Natural killer cell (primary cell): Measurements from ENCODE around the gene TCF7L2. TPM values are rescaled to one million over a fixed set of nuclear protein-coding genes. Genes with fewer than 3 reads are reported as not detected.

Experiments used
- ATAC-seq, 3 donors: fragments of 150-1000 bp in 2 of 3; fragments of 200-7000 bp in 1 of 3; cut with Tn5 transposase; 1 replicate in 1 of 3; 2 replicates in 2 of 3; pipeline ENCODE4 v1.10.0; 2021; ENCODE audit warnings: mild to moderate bottlenecking in 2 of 3, moderate library complexity in 2 of 3
- DNase-seq, 2 donors: peaks; one replicate each; pipeline versions ENCODE4 v3.0.0 to v3.0.0-alpha.2; 2013 to 2021; ENCODE audit warnings: mixed read lengths in 1 of 2
- H3K27ac ChIP-seq: one replicate; pipeline ENCODE4 v1.5.1; 2013; ENCODE audit warnings: mild to moderate bottlenecking, low read length
- H3K27me3 ChIP-seq: one replicate; pipeline ENCODE4 v1.6.1; 2013; ENCODE audit warnings: low read length; ENCODE audit not compliant: control insufficient read depth, insufficient read depth
- H3K36me3 ChIP-seq: one replicate; pipeline ENCODE4 v1.6.1; 2013; ENCODE audit warnings: low read length; ENCODE audit not compliant: control insufficient read depth, insufficient read depth
- H3K4me1 ChIP-seq: one replicate; pipeline ENCODE4 v1.6.1; 2013; ENCODE audit warnings: low read length; ENCODE audit not compliant: control insufficient read depth, insufficient read depth
- H3K4me3 ChIP-seq: one replicate; pipeline ENCODE4 v1.5.1; 2013; ENCODE audit warnings: low read length
- H3K9me3 ChIP-seq: one replicate; pipeline ENCODE4 v1.6.1; 2013; ENCODE audit warnings: low read length; ENCODE audit not compliant: control insufficient read depth, insufficient read depth
- H3K27ac Mint-ChIP-seq, 2 donors: one replicate each; pipeline ENCODE4 v1.8.0; 2022; ENCODE audit warnings: mild to moderate bottlenecking in 2 of 2, mixed read lengths in 2 of 2, moderate library complexity in 1 of 2
- H3K27me3 Mint-ChIP-seq, 2 donors: one replicate each; pipeline ENCODE4 v1.8.0; 2022; ENCODE audit warnings: low read depth in 2 of 2, mixed read lengths in 2 of 2
- H3K36me3 Mint-ChIP-seq: one replicate; pipeline ENCODE4 v1.8.0; 2022; ENCODE audit warnings: mixed read lengths
- H3K4me1 Mint-ChIP-seq, 2 donors: one replicate each; pipeline ENCODE4 v1.8.0; 2022; ENCODE audit warnings: mixed read lengths in 2 of 2
- H3K4me3 Mint-ChIP-seq: one replicate; pipeline ENCODE4 v1.8.0; 2022; ENCODE audit warnings: mild to moderate bottlenecking, moderate library complexity, mixed read lengths
- H3K9me3 Mint-ChIP-seq, 2 donors: one replicate each; pipeline ENCODE4 v1.8.0; 2022; ENCODE audit warnings: mixed read lengths in 2 of 2
- CTCF ChIP-seq: fragments of 200-600 bp; IDR thresholded peaks from one replicate; pipeline ENCODE4 v1.8.0; 2022; ENCODE audit warnings: antibody characterized with exemption
- WGBS: methylation state at CpG from one replicate; pipeline ENCODE4 v1.1.7; 2013; ENCODE audit warnings: missing lambda C conversion rate; ENCODE audit not compliant: insufficient coverage; 5-methylcytosine and 5-hydroxymethylcytosine counted together
- intact Hi-C: fragments of 100-400 bp; cut with micrococcal nuclease; formaldehyde crosslinking; loops from one replicate; pipeline ENCODE4 v1.14.2; 2022
- total RNA-seq, 4 donors: library from RNA; stranded (reverse); fragments of 120-200 nt in 1 of 4; gene quantifications; one replicate each; pipeline versions ENCODE4 v1.2.3 to v1.2.4, GENCODE V29; 2013 to 2022

Gene TCF7L2
- total RNA-seq, 3 donors from 2014 or later (not counting 1 experiment from before 2014, with no cell fraction given): 10.4 to 32.7 (median 15.3) TPM

- ATAC-seq (no peak), DNase-seq (no peak)
- no peaks in the 10 kb centered on the region for H3K4me1 ChIP-seq
- Mint-ChIP-seq H3K4me1 (no peaks in the 10 kb centered on the region), H3K4me3 (no peak overlapping the region), H3K27ac (no peak overlapping the region), H3K27me3 (peaks cover 5 to 32% of the 10 kb centered on the region in 2 donors), H3K9me3 (no peaks in the 10 kb centered on the region), H3K36me3 (no peaks in the 10 kb centered on the region)
- H3K9me3 ChIP-seq: no peaks in the 10 kb centered on the region
- H3K27ac ChIP-seq: no peak overlapping the region
- no peaks in the 10 kb centered on the region for H3K36me3 ChIP-seq
- H3K4me3 ChIP-seq: no peak overlapping the region
- H3K27me3 ChIP-seq: no peaks in the 10 kb centered on the region
- 64% methylated on average over 1 of the region's 1 CpG for WGBS
- no peak for TF ChIP-seq CTCF
- intact Hi-C loops: no loop called here
Observed at GRCh38 chr10:113113918-113114317, 163.9 kb downstream of the TCF7L2 start.

GRCh38 chr10:113115556-113115955, 165.5 kb downstream of the TCF7L2 start:
- H3K4me3 ChIP-seq: no peak overlapping the region
- ATAC-seq (no peak), DNase-seq (no peak)
- H3K4me3 Mint-ChIP-seq: no peak overlapping the region
- H3K9me3 ChIP-seq: no peaks in the 10 kb centered on the region
- no peak overlapping the region for H3K27ac ChIP-seq
- H3K4me1 ChIP-seq: no peaks in the 10 kb centered on the region
- H3K27me3 Mint-ChIP-seq: peaks cover 5 to 32% of the 10 kb centered on the region in 2 donors
- no peaks in the 10 kb centered on the region for H3K36me3 ChIP-seq
- H3K27ac Mint-ChIP-seq: no peak overlapping the region
- no peaks in the 10 kb centered on the region for H3K36me3 Mint-ChIP-seq
- no peaks in the 10 kb centered on the region for H3K9me3 Mint-ChIP-seq
- TF ChIP-seq CTCF: no peak
- WGBS: 78% methylated on average over 4 of the region's 10 CpGs
- intact Hi-C loops: no loop called here
- H3K4me1 Mint-ChIP-seq: no peaks in the 10 kb centered on the region
- H3K27me3 ChIP-seq: no peaks in the 10 kb centered on the region

- no peak overlapping the region for H3K4me3 Mint-ChIP-seq
- H3K9me3 Mint-ChIP-seq: no peaks in the 10 kb centered on the region
- H3K4me1 ChIP-seq: no peaks in the 10 kb centered on the region
- no peak for DNase-seq
- H3K27me3 ChIP-seq: no peaks in the 10 kb centered on the region
- H3K27me3 Mint-ChIP-seq: peaks cover 12 to 31% of the 10 kb centered on the region in 2 donors
- ATAC-seq: no peak
- H3K4me1 Mint-ChIP-seq: no peaks in the 10 kb centered on the region
- intact Hi-C loops: no loop called here
- no peaks in the 10 kb centered on the region for H3K36me3 ChIP-seq
- H3K4me3 ChIP-seq: no peak overlapping the region
- 97% methylated on average over 15 of the region's 15 CpGs for WGBS
- H3K9me3 ChIP-seq: no peaks in the 10 kb centered on the region
- no peak overlapping the region for H3K27ac ChIP-seq
- H3K36me3 Mint-ChIP-seq: no peaks in the 10 kb centered on the region
- TF ChIP-seq CTCF: no peak
- H3K27ac Mint-ChIP-seq: no peak overlapping the region
Observed at GRCh38 chr10:113118882-113119281, 168.8 kb downstream of the TCF7L2 start.

GRCh38 chr10:113119801-113120200, 169.8 kb downstream of the TCF7L2 start:
- WGBS: 98% methylated on average over 14 of the region's 14 CpGs
- no peak for TF ChIP-seq CTCF
- Histone ChIP-seq H3K9me3 (no peaks in the 10 kb centered on the region), H3K36me3 (no peaks in the 10 kb centered on the region), H3K27me3 (no peaks in the 10 kb centered on the region), H3K4me1 (no peaks in the 10 kb centered on the region), H3K4me3 (no peak overlapping the region), H3K27ac (no peak overlapping the region)
- Mint-ChIP-seq H3K36me3 (no peaks in the 10 kb centered on the region), H3K4me3 (no peak overlapping the region), H3K27me3 (peaks cover 13 to 30% of the 10 kb centered on the region in 2 donors), H3K27ac (no peak overlapping the region), H3K9me3 (no peaks in the 10 kb centered on the region), H3K4me1 (no peaks in the 10 kb centered on the region)
- no peak for DNase-seq
- ATAC-seq: no peak
- intact Hi-C loops: no loop called here
